Cardiac septum (tissue), 1 donor: ENCODE results near the gene NBAS. TPM values are rescaled to one million over a fixed set of nuclear protein-coding genes. Genes with fewer than 3 reads are reported as not detected.

Experiments
- DNase-seq: peaks from one replicate; pipeline ENCODE4 v3.0.0-alpha.2; 2020; ENCODE audit warnings: low spot score
- intact Hi-C: fragments of 100-400 bp; cut with DNase I; formaldehyde crosslinking; loops from one replicate; pipeline ENCODE4 v1.14.0; 2022
- total RNA-seq: library from RNA; stranded (reverse); fragmentation: NEBNext Ultra II Directional; extraction: Animal tissue kit (Norgen Biotek cat#: 25700); gene quantifications from one replicate; pipeline ENCODE4 v1.2.1, GENCODE V29; 2021
- donor health status: DM: no; HTN: no; CAD: no.

The NBAS gene
- total RNA-seq, 1 donor from 2014 or later: 38.9 TPM

DNA sequence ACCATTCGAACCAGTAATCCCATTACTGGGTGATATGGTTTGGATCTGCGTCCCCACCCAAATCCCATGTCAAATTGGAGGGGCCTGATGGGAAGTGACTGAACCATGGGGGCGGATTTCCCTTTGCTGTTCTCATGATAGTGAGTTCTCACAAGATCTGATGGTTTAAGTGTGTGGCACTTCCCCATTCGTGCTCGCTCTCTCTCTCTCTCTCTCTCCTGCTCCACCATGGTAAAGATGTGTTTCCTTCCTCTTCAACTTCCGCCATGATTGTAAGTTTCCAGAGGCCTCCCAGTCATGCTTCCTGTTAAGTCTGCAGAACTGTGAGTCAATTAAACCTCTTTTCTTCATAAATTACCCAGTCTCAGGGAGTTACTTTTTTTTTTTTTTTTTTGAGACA, 62.6 kb downstream of the NBAS start:
- intact Hi-C loops: no loop called here
- DNase-seq: no peak

DNA sequence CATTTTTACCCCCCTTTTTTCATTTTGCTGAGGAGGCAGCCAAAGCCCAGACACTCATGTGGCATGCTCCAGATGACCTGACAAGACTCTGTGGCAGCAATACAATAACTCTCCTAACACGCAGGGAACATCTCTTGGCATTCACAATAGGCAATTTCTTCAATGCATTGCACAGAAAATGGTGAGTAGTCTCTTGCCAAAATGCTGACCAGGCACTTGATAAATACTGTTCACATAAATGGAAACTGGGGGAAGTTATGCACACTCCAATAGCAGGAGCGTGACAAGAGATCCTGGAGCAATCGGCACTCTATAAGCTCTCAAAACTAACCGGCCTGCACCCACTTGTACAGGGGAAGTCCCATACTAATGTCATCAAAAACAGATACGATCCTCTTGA, 66.3 kb downstream of the NBAS start:
- intact Hi-C loops: no loop called here
- DNase-seq: no peak

DNA sequence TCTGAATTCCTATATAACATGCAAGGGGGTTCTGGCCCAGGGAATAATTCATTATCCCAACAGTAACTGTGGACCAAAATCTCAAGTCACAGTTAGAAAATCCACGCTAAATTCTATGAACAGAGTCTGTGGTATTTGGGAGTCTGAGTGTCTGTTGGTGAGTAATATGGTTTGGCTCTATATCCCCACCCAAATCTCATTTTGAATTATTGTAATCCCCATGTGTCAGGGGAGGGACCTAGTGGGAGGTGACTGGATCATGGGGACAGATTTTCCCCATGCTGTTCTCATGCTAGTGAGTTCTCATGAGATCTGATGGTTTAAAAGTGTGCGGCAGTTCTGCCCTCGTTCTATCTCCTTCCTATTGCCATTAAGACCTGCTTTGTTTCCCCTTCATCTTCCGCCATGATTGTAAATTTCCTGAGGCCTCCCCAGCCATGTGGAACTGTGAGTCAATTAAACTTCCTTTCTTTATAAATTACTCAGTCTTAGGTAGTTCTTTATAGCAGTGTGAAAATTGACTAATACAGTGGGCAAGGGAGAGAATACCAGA, 68.3 kb downstream of the NBAS start:
- intact Hi-C loops: no loop called here
- DNase-seq: no peak

DNA sequence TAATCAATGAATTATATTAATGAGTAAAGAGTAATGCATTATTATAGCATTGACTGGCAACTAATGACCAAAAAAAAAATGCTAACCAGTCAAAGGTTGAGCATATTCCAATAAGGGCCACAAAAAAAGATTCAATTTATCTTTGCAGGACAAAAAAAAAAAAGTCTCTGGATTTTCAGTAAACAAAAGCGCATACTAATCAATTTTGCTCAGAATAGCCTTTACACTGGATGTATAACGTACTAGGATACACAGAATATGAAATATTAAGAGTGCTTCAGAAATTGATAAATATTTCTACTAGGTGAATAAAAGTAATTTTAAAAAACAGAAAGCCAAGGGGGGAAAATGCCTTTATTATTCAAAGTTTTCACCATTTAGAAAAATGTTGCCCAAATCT, 74.4 kb downstream of the NBAS start:
- DNase-seq: no peak
- intact Hi-C loops: no loop called here

DNA sequence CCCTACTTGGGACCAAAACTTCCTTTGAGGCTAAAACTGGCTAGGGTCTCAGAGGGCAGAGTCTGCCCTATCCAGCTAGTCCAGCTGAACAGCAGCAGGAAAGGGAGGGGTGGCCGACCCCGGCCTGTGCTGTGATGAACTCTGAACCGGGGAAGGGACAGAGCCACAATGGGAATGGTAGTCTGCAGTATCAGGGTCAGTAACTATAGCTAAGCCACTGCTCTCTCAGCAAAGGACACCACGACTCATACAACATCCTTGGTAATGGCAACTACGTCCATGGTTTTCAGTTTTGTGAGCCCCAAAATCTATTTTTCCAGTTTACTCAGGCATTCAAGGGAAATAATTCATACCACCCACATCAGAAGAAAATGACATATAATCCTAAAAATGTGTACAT, 75.2 kb downstream of the NBAS start:
- DNase-seq: no peak
- intact Hi-C loops: no loop called here

DNA sequence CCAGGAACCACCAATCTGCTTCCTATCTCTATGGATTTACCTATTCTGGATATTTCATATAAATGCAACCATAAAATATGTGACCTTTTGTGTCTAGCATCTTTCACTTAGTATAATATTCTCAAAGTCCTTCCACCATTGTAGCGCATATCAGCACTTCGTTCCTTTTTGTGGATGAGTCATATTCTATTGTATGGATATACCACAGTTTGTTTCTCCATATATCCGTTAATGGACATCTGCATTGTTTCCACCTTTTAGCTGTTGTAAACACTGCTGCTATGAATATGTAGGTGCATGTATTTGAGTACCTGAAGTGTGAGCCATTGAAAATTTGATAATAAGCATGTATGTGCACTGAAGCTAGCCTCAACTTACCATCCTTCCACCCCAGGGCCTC, 80.1 kb downstream of the NBAS start:
- intact Hi-C loops: no loop called here
- no peak for DNase-seq

DNA sequence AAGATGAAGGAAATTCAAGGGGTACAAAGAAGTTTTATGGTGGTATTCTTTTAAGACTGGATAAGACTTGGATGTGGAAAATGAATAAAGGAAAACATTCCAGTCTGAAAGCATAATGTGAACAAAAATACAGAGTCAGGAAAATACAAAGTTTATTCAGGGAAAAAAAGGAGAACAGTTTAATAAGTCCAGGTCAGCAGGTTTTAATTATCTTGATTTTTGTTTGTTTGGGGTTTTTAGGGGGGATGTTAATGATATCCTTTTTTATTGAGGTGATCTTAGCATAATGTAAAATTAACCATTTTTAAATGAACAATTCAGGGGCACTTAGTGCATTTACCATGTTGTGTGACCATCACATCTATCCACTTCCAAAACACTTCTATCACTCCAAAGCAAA, 80.6 kb downstream of the NBAS start:
- DNase-seq: no peak
- intact Hi-C loops: no loop called here

DNA sequence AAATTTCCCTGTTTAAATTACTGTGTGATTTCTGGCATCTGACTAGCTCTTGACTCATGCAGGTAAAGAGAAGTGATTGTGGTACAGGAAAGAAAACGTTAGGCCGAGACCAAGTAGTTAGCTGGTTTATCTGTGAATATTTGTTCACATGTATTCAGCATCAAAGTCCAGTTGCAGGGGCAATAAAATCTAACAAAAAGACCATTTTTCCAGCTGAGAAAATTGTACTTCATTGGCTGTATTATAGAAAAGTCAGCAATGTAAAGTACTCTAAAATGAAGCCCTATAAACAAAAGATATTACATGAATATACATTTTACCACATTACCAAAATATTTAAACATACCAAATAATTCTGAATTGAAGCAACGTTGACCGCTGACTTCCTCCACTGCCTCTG, 88.3 kb downstream of the NBAS start:
- DNase-seq: no peak
- intact Hi-C loops: no loop called here

DNA sequence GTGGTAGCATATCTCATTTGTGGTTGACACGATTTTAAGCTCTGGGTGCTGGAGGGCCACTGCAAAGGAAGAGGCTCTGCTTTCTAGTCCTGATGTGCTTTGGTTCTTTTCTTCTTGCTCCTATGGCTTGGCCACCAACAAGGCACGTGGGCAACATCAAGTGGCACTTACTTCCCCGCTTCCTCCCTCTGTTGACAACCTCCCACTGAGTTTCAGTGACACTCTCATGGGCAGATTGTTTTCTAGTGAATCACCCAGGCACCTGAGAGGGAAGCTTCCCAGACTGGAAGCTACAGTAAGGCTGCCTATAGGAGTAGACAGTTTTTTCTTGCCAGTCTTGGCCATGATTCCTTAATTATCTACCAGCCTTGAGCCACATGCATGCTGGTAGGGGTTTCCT, 89.0 kb downstream of the NBAS start:
- intact Hi-C loops: no loop called here
- no peak for DNase-seq

DNA sequence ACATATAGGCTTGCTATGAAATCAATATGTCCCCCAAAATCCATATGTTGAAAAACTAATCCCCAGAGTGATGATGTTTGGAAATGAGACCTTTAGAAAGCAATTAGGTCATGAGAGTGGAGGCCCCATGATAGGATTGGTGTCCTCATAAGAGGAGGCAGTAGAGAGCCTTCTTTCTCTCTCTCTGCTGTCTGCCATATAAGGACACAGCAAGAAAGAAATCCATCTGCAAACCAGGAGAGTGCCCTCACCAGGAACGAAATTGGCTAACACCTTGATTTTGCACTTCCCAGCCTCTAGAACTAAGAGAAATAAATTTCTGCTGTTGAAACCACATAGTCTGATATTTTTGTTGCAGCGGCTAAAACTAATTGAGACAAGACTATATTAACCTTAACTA, 89.5 kb downstream of the NBAS start:
- intact Hi-C loops: no loop called here

DNA sequence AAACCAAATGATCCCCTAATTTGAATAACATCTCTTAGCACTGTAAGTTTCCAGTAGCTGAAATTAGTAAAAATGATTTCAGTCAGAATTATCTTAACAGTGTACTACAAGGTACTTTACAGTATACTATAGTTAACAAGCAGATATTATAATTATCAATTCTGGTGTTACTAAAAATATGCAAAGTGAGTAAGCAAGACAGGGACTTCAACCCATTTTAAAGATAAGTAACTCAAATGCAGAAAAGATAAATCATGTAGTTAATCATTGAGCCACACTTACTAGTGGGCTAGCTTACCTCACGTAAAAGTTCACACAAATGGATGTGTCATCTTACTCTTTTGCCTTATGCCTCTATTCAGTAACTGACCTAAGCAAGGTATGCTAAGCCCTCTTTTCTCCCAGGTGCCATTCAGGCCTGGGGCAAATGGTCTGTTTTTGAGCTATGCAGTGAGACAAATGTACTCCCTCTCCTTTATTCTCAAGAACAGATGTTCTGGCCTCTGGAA, 101.0 kb downstream of the NBAS start:
- DNase-seq: no peak
- intact Hi-C loops: no loop called here

More for the DNA sequence above, 89.5 kb downstream of the NBAS start:
- DNase-seq: no peak

DNA sequence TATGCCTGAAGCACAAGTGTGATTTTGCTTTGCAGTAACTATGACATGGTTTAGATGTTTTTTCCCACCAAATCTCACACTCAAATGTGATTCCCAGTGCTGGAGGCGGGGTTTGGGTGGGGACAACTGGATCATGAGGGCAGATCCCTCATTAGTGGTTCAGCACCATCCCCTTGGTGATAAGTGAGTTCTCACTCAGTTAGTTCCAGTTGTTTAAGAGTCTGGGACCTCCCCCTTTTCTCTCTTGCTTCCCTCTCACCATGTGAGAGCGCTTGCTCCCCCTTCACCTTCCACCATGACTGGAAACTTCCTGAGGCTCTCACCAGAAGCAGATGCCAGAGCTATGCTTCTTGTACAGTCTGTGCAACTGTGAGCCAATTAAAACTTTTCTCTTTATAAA, 102.9 kb downstream of the NBAS start:
- DNase-seq: no peak
- intact Hi-C loops: no loop called here

DNA sequence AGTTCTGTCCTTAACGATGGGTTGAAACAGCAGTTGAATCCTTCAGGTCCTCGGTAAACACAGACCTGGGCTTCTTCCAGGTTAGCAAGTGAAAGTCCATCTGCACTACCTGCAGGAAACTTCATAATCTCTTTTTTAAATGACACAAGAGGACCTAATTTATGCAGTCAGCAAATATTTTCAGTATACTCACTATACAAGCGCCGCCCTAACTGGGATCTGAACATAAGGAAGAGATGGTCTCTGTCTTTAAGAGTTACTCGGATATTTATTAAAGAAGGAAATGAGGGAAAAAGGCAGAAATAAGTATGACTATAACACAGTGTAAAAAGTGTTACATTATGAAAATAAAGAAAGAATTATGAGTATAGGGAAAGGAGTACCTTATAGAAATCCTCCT, 103.3 kb downstream of the NBAS start:
- no peak for DNase-seq
- intact Hi-C loops: no loop called here

DNA sequence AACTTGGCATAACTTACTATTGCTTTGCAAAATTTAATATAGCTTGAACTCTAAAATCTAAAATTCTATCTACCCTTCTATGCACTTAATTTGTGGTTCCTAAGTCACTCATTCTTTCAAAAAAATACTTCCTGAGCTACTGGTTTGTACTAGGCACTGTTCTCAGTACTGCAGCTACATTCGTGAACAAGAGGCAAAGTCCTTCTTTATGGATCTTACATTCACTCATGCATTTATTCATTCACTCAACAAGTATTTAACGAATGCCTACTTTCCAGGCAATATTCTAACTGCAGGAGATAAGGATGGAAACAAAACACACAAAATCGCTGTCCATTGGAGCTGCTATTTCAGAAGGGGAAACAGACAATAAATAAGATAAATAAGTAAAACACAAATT, 104.8 kb downstream of the NBAS start:
- DNase-seq: no peak
- intact Hi-C loops: no loop called here

DNA sequence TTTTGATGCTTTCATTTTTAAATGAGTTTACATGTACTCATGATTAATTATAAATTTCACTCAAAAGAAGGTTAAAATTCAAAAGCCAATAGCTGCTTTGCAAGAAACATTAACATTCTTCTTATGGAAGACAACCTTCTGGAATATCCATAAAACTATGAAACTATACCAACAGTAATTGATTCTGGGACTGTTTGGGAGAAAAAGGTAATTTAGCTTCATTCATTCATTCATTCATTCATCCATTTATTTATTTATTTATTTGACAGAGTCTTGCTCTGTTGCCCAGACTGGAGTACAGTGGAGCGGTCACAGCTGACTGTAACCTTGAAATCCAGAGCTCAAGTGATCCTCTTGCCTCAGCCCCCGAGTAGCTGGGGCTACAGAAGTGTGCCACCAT, 110.3 kb downstream of the NBAS start:
- no peak for DNase-seq
- intact Hi-C loops: no loop called here

DNA sequence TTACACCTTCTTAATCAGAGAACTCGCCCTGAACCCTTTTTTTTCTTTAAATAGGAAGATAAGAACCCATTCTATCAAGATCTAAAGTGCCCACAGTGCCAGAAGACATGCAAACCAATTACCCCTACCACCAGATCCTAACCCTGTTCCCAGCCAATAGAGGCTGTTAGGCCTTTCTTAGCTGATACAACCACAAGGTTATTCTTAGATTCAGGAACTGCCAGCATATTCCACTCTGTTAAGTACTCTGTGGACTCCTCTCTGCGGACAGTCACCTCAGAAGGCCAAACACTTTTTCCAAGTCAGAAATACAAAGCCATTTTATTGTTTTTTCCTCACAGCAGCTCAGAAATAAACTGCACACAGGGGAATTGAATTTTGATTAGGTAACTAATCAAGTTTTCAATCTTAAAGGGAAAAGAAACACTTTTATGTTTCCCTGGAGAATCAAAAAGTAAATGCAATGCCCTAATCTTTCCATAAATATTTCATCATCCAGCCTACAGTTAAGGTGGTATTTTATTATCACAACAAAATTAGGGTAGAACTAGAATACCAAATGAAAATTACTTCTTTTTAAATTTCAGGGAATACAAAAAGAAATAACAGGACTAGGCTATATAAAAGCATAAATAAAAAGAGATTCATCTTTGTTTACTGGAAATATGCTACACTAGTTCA, 111.4 kb downstream of the NBAS start:
- intact Hi-C loops: no loop called here

DNA sequence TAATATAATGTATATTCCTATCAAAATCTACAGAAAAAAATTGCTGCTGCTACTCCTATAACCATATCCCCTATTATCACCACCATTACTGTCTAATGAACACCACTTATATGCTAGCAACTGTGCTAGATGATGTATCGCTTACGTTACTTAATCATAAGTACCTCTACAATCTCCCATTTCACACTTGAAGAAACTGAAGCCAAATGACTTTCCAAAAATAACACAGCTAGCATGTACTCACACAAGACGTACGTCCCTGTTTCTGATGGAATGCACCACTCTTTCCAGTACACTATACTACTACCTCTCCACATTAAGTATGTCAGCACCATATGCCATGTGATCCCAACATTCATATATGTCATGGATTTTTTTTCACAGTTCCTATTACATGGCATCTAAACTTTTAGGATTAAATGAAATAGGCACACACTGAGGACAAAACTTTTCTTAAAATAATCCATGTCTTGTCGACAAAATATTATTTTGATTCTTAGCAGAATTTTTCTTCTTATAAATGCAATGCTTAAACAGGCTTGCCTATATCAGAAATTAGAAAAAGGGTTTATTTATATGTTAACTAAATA, 112.8 kb downstream of the NBAS start:
- intact Hi-C loops: no loop called here
- no peak for DNase-seq

More for the DNA sequence above, 111.4 kb downstream of the NBAS start:
- DNase-seq: no peak

DNA sequence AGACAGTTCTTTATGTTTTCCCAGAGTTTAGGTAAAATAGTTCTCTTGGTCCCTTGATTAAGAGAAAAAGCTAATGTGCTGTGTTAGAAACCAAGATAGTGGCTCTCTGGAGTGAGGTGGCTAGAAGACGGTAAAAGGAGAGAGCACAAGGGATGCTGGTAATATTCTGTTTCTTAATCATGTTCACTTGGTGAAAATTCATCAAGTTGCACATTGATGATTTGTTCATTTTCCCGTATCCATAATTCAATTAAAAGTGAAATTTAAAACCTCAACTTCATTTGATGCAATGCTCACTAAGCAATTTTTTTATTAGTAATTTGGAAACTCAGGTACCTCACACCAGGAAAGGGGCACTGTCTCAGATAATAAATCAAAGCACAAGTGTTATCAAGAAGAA, 113.8 kb downstream of the NBAS start:
- intact Hi-C loops: no loop called here
- DNase-seq: no peak

DNA sequence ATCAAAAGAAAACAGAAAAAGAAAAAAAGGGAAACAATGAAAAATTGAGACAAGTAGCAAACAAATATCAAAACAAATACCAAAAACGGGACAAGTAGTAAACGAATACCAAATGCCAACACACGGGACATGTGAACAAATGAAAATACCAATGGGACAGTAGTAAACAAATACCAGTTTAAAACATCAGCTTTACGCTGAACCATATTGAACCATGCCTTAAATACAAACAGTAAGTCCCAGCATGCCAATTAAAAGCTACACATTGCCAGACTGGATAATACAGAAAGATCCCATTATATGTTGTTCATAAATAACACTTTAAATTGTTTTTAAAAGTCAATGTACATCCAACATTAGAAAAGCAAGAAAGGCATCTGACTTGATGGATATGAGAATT, 114.2 kb downstream of the NBAS start:
- no peak for DNase-seq
- intact Hi-C loops: no loop called here

DNA sequence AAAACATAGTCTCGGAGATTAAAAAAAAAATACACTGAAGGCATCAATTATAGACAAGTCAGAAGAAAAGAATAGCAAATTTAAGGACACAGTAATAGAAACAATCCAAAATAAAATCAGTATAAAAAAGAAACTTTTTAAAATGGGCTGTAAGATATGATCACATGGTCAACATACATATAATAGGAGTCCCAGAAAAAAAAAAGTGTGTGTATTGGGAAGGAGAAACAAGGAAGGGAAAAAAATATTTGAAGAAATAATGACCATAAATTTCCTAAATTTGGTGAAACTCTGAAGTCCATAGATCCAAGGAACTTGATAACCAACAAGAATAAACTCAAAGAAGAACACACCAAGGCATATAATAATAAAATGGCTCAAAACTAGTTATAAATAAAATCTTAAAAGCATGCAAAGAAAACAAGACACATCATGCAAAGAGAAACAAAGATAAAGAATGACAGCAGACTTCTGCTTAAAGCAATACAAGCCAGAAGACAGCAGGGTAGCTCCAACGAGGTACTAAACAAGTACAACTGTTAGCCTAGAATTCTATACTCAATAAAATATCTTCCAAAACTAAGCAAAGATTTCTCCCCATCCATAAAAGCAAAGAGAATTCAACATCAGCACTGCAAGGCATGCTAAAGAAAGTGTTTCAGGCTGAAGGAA, 115.1 kb downstream of the NBAS start:
- DNase-seq: no peak
- intact Hi-C loops: no loop called here
